Vagina (tissue), 2 donors: Measurements from ENCODE around the gene ABLIM1.

ENCODE experiments used
- POLR2AphosphoS5 ChIP-seq, 2 donors: sonication (generic); formaldehyde crosslinking; IDR thresholded peaks; one replicate each; pipeline ENCODE4 v1.9.0; 2017; ENCODE audit warnings: antibody characterized with exemption in 2 of 2, mild to moderate bottlenecking in 2 of 2, low read depth in 1 of 2; ENCODE audit not compliant: insufficient read depth in 1 of 2
- TF ChIP-seq, protein P1 (sequence below), 3 experiments: fragments of 450-650 bp in 2 of 3; fragments of 200-600 bp in 1 of 3; sonication (generic) in 1 of 3; IDR thresholded peaks; one replicate each; pipeline ENCODE4 v1.5.1; 2017 to 2019; ENCODE audit warnings: antibody characterized with exemption in 3 of 3, mild to moderate bottlenecking in 2 of 3, moderate library complexity in 2 of 3

DNA sequence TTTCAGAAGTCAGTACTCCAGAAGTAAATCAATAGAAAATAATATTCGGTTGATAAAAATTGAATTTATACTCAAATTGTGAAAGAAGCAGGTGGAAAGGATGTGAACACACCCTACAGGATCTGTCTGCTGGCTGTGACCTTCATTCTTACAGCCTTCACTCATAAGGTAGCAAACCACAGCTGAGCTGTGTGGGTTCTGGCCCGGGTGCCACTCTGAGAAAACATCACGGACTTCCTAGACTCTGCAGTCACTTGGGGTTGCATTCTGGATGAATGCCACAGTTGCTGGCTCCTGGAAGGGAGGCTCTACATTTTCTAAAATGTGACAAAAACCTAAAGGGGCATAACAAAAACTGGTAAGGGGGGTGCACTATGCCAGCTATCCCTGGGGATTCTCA lies 36.0 kb upstream of the ABLIM1 start:
- TF ChIP-seq POLR2AphosphoS5 (IDR thresholded peaks at IDR 0.05; ENCODE audit: insufficient read depth in 1 of 2, low read depth in 1 of 2) = no peak
- TF ChIP-seq, protein P1, sequence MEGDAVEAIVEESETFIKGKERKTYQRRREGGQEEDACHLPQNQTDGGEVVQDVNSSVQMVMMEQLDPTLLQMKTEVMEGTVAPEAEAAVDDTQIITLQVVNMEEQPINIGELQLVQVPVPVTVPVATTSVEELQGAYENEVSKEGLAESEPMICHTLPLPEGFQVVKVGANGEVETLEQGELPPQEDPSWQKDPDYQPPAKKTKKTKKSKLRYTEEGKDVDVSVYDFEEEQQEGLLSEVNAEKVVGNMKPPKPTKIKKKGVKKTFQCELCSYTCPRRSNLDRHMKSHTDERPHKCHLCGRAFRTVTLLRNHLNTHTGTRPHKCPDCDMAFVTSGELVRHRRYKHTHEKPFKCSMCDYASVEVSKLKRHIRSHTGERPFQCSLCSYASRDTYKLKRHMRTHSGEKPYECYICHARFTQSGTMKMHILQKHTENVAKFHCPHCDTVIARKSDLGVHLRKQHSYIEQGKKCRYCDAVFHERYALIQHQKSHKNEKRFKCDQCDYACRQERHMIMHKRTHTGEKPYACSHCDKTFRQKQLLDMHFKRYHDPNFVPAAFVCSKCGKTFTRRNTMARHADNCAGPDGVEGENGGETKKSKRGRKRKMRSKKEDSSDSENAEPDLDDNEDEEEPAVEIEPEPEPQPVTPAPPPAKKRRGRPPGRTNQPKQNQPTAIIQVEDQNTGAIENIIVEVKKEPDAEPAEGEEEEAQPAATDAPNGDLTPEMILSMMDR (IDR thresholded peaks at IDR 0.05) = no peak
